Measurements from ENCODE around the gene ZNF845.
"Not testable (repeated sequence)": the region's sequence is repeated elsewhere in the genome, so short reads cannot be mapped to it uniquely, and the experiment has no call there.

The ZNF845 gene

GRCh38 chr19:53333463-53334449, at the start of gene ZNF845:
Gene ZNF845 (plus strand): TSS chr19:53333749. CDS start chr19:53341308, 7,559 bp downstream.
- peak; percentile 27 to 96 (median 84) for DNase-seq

GRCh38 chr19:53285087-53285486, 48.5 kb upstream of the ZNF845 start:
- DNase-seq, result no peak

DNA sequence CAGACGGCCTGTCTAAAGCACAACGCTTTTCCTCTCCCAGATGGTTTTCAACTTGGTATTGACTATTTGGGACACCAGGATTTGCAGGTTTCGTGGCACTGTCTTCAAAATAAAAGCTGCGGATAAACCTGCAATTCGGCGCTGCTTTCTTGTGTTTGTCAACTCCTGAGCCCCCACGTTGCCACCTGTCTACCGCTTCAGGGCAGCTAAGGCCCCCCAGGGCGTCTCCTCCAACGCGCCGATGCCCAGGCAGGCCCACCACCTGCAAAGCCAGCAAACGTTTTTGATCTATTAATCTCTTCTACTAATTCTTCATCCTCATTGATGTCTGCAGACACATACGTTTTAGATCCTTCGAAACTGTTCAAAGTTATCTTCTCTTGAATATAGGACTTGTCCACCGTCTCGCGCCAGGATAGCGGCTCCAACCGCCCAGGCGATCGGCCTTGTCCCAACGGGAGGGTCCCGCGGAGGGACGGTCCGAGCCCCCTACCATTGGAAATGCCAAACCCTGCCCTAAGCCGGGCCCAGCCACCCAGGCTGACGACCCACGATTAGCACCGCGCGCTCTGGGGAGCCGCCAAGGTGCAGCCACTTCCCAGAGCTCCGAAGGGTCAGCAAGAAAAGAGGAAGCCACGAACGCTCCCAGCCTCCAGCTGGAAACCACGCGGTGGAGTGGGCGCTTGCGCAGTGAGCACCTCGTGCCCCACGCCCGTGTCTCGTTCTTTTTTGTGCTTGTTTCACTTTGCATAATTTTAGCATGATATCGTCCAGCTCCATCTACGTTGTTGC, 42.6 kb upstream of the ZNF845 start:
- DNase-seq, result no peak

DNA sequence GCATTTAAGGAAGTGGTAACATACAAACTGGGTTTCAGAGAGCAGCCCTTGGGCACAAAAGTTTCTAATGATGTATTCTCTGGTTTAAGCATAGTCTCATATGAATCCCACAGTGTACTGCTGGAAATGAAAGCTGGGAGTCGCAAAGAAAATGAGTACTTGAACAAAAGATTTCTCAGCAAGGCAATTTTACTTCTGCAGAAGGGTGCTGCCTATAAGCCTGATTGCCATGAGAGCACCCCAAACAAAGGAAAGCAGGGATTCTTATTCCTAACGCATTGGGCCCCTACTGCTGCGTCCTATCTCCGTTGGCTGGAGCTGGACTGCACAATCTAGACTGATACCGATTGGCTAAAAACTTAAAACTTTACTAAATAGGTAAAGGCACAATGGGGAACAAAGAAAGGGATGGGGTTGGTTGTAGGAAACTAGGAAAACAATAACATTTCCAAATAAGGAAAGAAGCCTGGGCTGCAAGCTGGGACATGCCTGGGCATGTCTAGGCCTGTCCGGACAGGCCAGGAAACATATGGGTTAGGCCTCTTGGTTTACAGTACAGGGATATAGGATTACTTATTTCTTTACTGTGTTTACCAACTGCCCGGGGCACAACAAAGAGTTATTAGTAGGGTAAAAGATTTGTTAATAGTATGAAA, 38.6 kb upstream of the ZNF845 start:
- DNase-seq, result no peak

- not testable (repeated sequence) for DNase-seq
These were observed 32.2 kb upstream of the ZNF845 start for GRCh38 chr19:53301341-53301740.

DNA sequence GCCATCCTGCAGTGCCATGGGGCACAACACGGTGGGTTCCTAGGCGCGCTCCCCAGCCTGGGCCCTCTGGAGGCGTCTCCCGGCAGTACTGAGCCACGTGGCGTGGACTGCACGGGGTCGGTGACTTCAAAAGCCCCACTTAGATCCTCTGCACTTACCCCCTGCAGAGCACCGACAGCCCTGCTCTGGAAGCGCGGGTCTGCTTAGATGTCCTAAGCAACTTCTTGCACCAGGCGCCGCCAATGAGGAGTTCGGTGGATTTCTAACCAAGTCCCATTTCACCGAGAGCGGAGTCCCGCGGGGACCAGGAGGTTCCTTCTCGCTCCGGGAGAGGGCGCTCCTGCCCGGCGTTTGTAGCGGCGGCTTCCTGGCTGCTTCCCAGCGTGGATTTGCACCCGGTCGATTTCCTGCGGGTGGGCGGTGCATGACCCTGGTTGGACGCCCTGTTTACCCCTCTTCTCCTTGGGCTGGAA, 25.2 kb upstream of the ZNF845 start:
- DNase-seq, result peak in 25 of 56 donors; percentile 1 to 40 (median 12)

GRCh38 chr19:53311044-53311443, 22.5 kb upstream of the ZNF845 start:
- no peak for DNase-seq

DNA sequence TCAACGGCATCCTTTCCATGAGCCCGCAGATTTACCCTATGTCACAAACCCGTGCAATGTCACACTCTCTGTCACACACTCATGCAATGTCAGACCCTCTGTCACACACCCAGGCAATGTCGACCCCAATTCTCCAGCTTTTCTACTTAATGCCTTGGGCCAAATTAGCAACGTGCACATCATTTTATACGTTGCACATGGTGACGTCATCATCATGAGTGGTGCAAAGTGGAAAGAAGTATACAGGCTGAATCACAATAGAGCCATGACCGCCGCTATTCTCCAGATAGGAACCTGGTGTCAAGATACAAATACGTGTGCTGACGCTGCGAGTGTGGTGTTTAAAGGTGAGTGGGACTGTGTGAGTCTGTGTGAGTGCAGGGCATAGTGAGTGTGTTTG, 21.7 kb upstream of the ZNF845 start:
- DNase-seq, result no peak

- peak in 16 of 56 donors; percentile 0 to 28 (median 5) for DNase-seq
These were observed 4.6 kb upstream of the ZNF845 start for GRCh38 chr19:53328967-53329366.

GRCh38 chr19:53332484-53332883, 1.1 kb upstream of the ZNF845 start:
- DNase-seq, result no peak

DNA sequence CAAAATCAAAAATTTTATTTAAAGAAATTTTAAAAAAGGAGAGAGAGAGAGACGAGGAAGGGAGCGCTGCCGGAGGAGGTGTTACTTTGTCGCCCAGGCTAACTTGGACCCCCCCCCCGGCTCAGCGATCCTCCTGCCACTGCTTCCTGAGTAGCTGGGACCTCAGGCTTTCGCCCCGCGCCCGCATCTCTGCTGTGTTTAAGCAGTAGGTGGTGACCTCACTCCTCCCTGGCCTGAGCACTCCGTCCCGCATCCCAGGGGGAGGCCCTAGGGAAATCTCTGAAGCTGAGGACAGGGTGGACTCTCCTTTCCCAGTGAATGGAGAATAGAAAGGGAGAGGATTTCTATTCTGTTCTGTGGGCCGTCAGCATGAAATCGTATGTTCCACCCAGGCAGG, 485 bp upstream of the ZNF845 start:
- peak in 17 of 56 donors; percentile 1 to 40 (median 20) for DNase-seq

GRCh38 chr19:53344403-53344802, 10.9 kb downstream of the ZNF845 start:
- not testable (repeated sequence) for DNase-seq

- DNase-seq, result no peak
These were observed 22.2 kb downstream of the ZNF845 start for GRCh38 chr19:53355739-53356138.

DNA sequence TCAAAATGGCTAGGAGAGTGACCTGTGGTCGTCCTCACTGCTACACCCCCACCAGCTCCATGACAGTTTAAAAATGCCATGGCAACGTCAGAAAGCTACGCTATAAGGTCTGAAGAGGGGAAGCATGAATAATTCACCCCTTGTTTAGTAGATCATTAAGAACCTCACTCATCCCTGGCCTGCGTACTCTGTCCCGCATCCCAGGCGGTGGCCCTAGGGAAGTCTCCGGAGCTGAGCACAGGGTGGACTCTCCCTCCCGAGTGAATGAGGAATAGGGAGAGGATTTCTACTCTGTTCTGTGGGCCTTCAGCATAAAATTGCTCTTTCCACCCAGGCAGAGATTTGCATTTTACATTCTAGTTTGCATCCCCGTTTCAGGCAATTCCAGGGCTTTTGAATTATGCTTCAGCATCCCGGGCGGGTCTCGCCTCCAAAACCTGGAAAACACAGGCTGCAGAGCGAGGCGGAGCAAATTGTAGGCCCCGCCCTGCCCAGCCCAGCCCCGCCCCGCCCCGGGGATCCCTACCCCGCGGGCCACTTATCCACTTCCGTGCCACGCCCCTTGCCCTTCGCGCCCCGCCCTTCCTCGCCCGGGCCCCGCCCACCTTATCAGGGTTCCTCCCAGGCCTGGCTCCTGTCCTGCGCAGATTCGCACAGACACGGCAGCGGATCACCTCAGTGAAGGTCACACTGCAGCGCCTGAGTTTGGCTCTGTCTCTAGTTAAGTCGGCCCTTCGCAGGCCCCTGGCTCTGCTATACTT, 24.5 kb downstream of the ZNF845 start:
- peak in 1 of 56 donors; percentile 1 for DNase-seq

DNA sequence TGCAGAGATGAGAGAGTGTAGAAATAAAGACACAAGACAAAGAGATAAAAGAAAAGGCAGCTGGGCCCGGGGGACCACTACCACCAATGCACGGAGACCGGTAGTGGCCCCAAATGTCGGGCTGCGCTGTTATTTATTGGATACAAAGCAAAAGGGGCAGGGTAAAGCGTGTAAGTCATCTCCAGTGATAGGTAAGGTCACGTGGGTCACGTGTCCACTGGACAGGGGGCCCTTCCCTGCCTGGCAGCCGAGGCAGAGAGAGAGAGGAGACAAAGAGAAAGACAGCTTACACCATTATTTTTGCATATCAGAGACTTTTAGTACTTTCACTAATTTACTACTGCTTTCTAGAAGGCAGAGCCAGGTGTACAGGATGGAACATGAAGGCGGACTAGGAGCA, 26.5 kb downstream of the ZNF845 start:
- not testable (repeated sequence) for DNase-seq

- DNase-seq, result peak in 55 of 56 donors; percentile 10 to 94 (median 73)
These were observed 31.8 kb downstream of the ZNF845 start, which contains the start of gene ZNF525 for GRCh38 chr19:53365134-53365898. Gene ZNF525 (plus strand): TSS chr19:53365705. CDS start chr19:53372282, 6,577 bp downstream.

GRCh38 chr19:53365899-53366493, 32.4 kb downstream of the ZNF845 start:
- peak in 4 of 56 donors; percentile 21 to 37 (median 30) for DNase-seq

DNA sequence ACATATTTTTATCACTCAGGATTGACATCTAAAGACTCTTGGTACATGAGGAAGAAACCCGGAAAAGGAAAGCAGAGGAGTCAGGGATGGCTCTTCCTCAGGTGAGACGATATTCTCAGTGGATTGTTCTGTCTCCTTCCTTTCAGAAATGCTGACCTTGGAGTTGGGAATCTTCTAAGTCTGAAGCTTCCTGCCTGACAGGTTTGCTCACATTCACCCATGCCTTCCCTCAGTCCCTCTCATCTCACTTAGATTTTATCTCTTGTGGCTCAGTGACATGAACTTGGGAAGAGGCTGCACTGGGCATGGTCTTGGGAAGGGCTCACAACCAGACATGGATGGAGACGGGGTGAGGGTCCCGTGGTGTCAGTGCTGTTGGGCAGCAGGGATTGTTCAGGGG, 38.6 kb downstream of the ZNF845 start:
- no peak for DNase-seq

- DNase-seq, result no peak
These were observed 40.7 kb downstream of the ZNF845 start for GRCh38 chr19:53374288-53374687.
